ENCODE measurements around the gene GPRC5D.

Gene GPRC5D

GRCh38 chr12:12933742-12934141 lies 18.2 kb downstream of the GPRC5D start:
- DNase-seq: no peak

- no peak for DNase-seq
These were observed 21.2 kb downstream of the GPRC5D start for GRCh38 chr12:12930633-12931219.

- no peak for DNase-seq
These were observed 22.3 kb downstream of the GPRC5D start for GRCh38 chr12:12929696-12930095.

- DNase-seq: peak; percentile 72
These were observed 24.5 kb downstream of the GPRC5D start for GRCh38 chr12:12927211-12928079.

- DNase-seq: no peak
These were observed 25.3 kb downstream of the GPRC5D start for GRCh38 chr12:12926571-12927071.

GRCh38 chr12:12925388-12925787 lies 26.6 kb downstream of the GPRC5D start:
- no peak for DNase-seq

GRCh38 chr12:12924169-12924568 lies 27.8 kb downstream of the GPRC5D start:
- DNase-seq: no peak

GRCh38 chr12:12922978-12923377 lies 29.0 kb downstream of the GPRC5D start:
- DNase-seq: no peak

GRCh38 chr12:12922191-12922616 lies 29.8 kb downstream of the GPRC5D start:
- DNase-seq: no peak

- no peak for DNase-seq
These were observed 32.1 kb downstream of the GPRC5D start for GRCh38 chr12:12919666-12920435.

- DNase-seq: no peak
These were observed 33.1 kb downstream of the GPRC5D start for GRCh38 chr12:12918781-12919389.

- no peak for DNase-seq
These were observed 34.5 kb downstream of the GPRC5D start for GRCh38 chr12:12917517-12917916.

GRCh38 chr12:12916135-12916944 lies 35.6 kb downstream of the GPRC5D start:
- DNase-seq: peak; percentile 65

GRCh38 chr12:12915656-12916055 lies 36.3 kb downstream of the GPRC5D start:
- DNase-seq: no peak

- DNase-seq: no peak
These were observed 39.3 kb downstream of the GPRC5D start for GRCh38 chr12:12912711-12913110.

- no peak for DNase-seq
These were observed 42.0 kb downstream of the GPRC5D start for GRCh38 chr12:12909995-12910420.

GRCh38 chr12:12909228-12909994 lies 42.6 kb downstream of the GPRC5D start:
- DNase-seq: no peak

- no peak for DNase-seq
These were observed 43.3 kb downstream of the GPRC5D start for GRCh38 chr12:12908711-12909110.

- DNase-seq: no peak
These were observed 43.7 kb downstream of the GPRC5D start for GRCh38 chr12:12908252-12908651.

- no peak for DNase-seq
These were observed 44.4 kb downstream of the GPRC5D start for GRCh38 chr12:12907552-12907951.

Data from NCI-H774 (cell line).